ENCODE measurements around the gene PRDM15.

- no peak for TF ChIP-seq CTCF (IDR thresholded peaks at IDR 0.05)
- TF ChIP-seq POLR2AphosphoS5 (IDR thresholded peaks at IDR 0.05), result no peak
- TF ChIP-seq POLR2A (IDR thresholded peaks at IDR 0.05), result no peak
Observed at GRCh38 chr21:41821756-41822431, 57.2 kb downstream of the PRDM15 start.

All from suprapubic skin (tissue), 4 donors.